ENCODE measurements around the gene C4orf50. TPM values are rescaled to one million over a fixed set of nuclear protein-coding genes. Genes with fewer than 3 reads are reported as not detected.

The C4orf50 gene
- total RNA-seq, 1 donor from 2014 or later = 0.12 TPM

- H3K27me3 ChIP-seq = no peaks in the 10 kb centered on the region
- H3K4me3 ChIP-seq = no peak overlapping the region
Observed at GRCh38 chr4:5877392-5877791, 140.8 kb downstream of the C4orf50 start.

GRCh38 chr4:5874811-5875449 lies 143.3 kb downstream of the C4orf50 start:
- DNase-seq = no peak
- no peak for TF ChIP-seq CTCF (IDR thresholded peaks at IDR 0.05)
- H3K27ac ChIP-seq = no peak overlapping the region
- H3K4me1 ChIP-seq = no peaks in the 10 kb centered on the region
- ATAC-seq = no peak
- no peaks in the 10 kb centered on the region for H3K36me3 ChIP-seq
- no peaks in the 10 kb centered on the region for H3K27me3 ChIP-seq
- no peaks in the 10 kb centered on the region for H3K9me3 ChIP-seq
- no peak overlapping the region for H3K4me3 ChIP-seq
- intact Hi-C loops (cut with DNase I) = no loop called here

More at GRCh38 chr4:5877392-5877791, 140.8 kb downstream of the C4orf50 start:
- H3K27ac ChIP-seq = no peak overlapping the region
- H3K9me3 ChIP-seq = no peaks in the 10 kb centered on the region
- no peaks in the 10 kb centered on the region for H3K4me1 ChIP-seq
- ATAC-seq = no peak
- TF ChIP-seq CTCF (IDR thresholded peaks at IDR 0.05) = no peak
- H3K36me3 ChIP-seq = no peaks in the 10 kb centered on the region
- intact Hi-C loops (cut with DNase I) = no loop called here
- DNase-seq = no peak

GRCh38 chr4:5870701-5871100 lies 147.5 kb downstream of the C4orf50 start:
- intact Hi-C loops (cut with DNase I) = no loop called here
- H3K9me3 ChIP-seq = no peaks in the 10 kb centered on the region

GRCh38 chr4:5869966-5870619 lies 148.1 kb downstream of the C4orf50 start:
- intact Hi-C loops (cut with DNase I) = no loop called here
- no peak for DNase-seq
- ATAC-seq = no peak
- no peak for TF ChIP-seq CTCF (IDR thresholded peaks at IDR 0.05)
- Histone ChIP-seq H3K4me1 (no peaks in the 10 kb centered on the region), H3K36me3 (no peaks in the 10 kb centered on the region), H3K27ac (no peak overlapping the region), H3K27me3 (no peaks in the 10 kb centered on the region), H3K9me3 (no peaks in the 10 kb centered on the region), H3K4me3 (no peak overlapping the region)

More at GRCh38 chr4:5870701-5871100, 147.5 kb downstream of the C4orf50 start:
- Histone ChIP-seq H3K27me3 (no peaks in the 10 kb centered on the region), H3K4me3 (no peak overlapping the region), H3K4me1 (no peaks in the 10 kb centered on the region), H3K36me3 (no peaks in the 10 kb centered on the region), H3K27ac (no peak overlapping the region)
- ATAC-seq = no peak
- no peak for TF ChIP-seq CTCF (IDR thresholded peaks at IDR 0.05)
- no peak for DNase-seq

- intact Hi-C loops (cut with DNase I) = no loop called here
- TF ChIP-seq CTCF (IDR thresholded peaks at IDR 0.05) = no peak
- no peaks in the 10 kb centered on the region for H3K36me3 ChIP-seq
- ATAC-seq = no peak
- H3K4me1 ChIP-seq = no peaks in the 10 kb centered on the region
- H3K27ac ChIP-seq = no peak overlapping the region
- no peaks in the 10 kb centered on the region for H3K9me3 ChIP-seq
- DNase-seq = no peak
- no peak overlapping the region for H3K4me3 ChIP-seq
- H3K27me3 ChIP-seq = no peaks in the 10 kb centered on the region
Observed at GRCh38 chr4:5867866-5868265, 150.4 kb downstream of the C4orf50 start.

All from upper lobe of right lung (tissue), 1 donor.